H1 (cell line): ENCODE results near the gene TLE1. TPM values are rescaled to one million over a fixed set of nuclear protein-coding genes. Genes with fewer than 3 reads are reported as not detected.

Experiments used
- SIX5 ChIP-seq: IDR thresholded peaks from 2 replicates; pipeline ENCODE4 v1.6.1; 2011; ENCODE audit warnings: mild to moderate bottlenecking, low read depth, low read length
- polyA plus RNA-seq, 7 experiments: library from polyadenylated mRNA; depleted of rRNA in 3 of 7; stranded (reverse) in 5 of 7; unstranded in 2 of 7; fragments of >200 nt in 5 of 7; fragments of 200-250 nt in 2 of 7; gene quantifications; 1 replicate in 5 of 7; 2 replicates in 1 of 7; 4 replicates in 1 of 7; pipeline versions ENCODE4 v1.2.1 to v1.2.3, GENCODE V29; 2011 to 2013; ENCODE audit warnings: missing spikeins in 2 of 7, mixed read lengths in 2 of 7
- total RNA-seq: library from RNA; stranded (reverse); fragmentation: NEBNext Ultra II Directional; extraction: Animal tissue kit (Norgen Biotek cat#: 25700); gene quantifications from 2 replicates; pipeline ENCODE4 v1.2.1, GENCODE V29; 2021

The TLE1 gene
- total and polyA plus RNA-seq, 2 of the 8 experiments (the other 6 are each of a cell fraction or from before 2014, with no cell fraction given) = 81.8 to 91.6 TPM

DNA sequence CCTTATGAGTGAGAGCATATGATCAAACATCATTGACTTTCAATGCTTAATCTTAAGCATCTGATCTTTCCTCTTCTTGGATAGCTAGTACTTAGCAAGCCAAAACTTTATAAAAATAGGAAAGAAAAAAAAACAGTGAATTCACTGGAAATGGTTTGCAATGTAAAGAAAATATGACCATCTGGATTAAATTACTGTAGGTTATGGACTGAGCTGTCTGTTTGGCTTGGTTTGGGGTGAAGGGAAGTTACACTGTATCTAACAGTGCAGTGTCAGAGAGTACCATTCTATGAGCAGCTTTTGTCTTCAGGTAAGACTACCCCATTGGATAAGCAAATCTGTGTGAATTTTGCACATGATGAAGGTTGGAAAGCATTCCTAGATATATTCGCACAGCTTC, 151.4 kb downstream of the TLE1 start (continued):
- no peak for TF ChIP-seq SIX5
